Mesendoderm (in vitro differentiated cells): ENCODE data around the gene PJA1.

ENCODE experiments used
- DNase-seq: peaks from one replicate; pipeline ENCODE4 v3.0.0; 2013
- H2AK5ac ChIP-seq: 2 replicates; pipeline ENCODE4 v1.6.1; 2013; ENCODE audit warnings: low read length, inconsistent platforms
- H2BK120ac ChIP-seq: 2 replicates; pipeline ENCODE4 v1.6.1; 2013; ENCODE audit warnings: low read depth, mild to moderate bottlenecking, low read length, moderate library complexity, mixed read lengths
- H2BK15ac ChIP-seq: replicated peaks from 2 replicates; pipeline ENCODE4 v1.6.1; 2013; ENCODE audit warnings: low read depth, mild to moderate bottlenecking, moderate library complexity
- H2BK5ac ChIP-seq: 2 replicates; pipeline ENCODE4 v1.6.1; 2013; ENCODE audit warnings: low read length, inconsistent platforms
- H3K18ac ChIP-seq: 2 replicates; pipeline ENCODE4 v1.6.1; 2013; ENCODE audit warnings: mild to moderate bottlenecking, low read length, mixed read lengths
- H3K23ac ChIP-seq: one replicate; pipeline ENCODE4 v1.6.1; 2013; ENCODE audit warnings: low read length
- H3K27ac ChIP-seq: 2 replicates; pipeline ENCODE4 v1.5.1; 2013; ENCODE audit warnings: low read depth, mild to moderate bottlenecking, inconsistent platforms, low read length, moderate library complexity
- H3K27me3 ChIP-seq: 2 replicates; pipeline ENCODE4 v1.6.1; 2013; ENCODE audit warnings: low read length, control low read depth, mild to moderate bottlenecking, inconsistent platforms; ENCODE audit not compliant: insufficient read depth, poor library complexity
- H3K36me3 ChIP-seq: 2 replicates; pipeline ENCODE4 v1.6.1; 2013; ENCODE audit warnings: low read length, inconsistent platforms; ENCODE audit not compliant: control insufficient read depth, insufficient read depth
- H3K4ac ChIP-seq: one replicate; pipeline ENCODE4 v1.6.1; 2013; ENCODE audit warnings: low read depth, mild to moderate bottlenecking, low read length, moderate library complexity
- H3K4me1 ChIP-seq: 2 replicates; pipeline ENCODE4 v1.6.1; 2013; ENCODE audit warnings: low read depth, low read length, inconsistent platforms; ENCODE audit not compliant: control insufficient read depth
- H3K4me2 ChIP-seq: 2 replicates; pipeline ENCODE4 v1.6.1; 2013; ENCODE audit warnings: low read length
- H3K4me3 ChIP-seq: 2 replicates; pipeline ENCODE4 v1.5.1; 2013; ENCODE audit warnings: mild to moderate bottlenecking, low read length
- H3K56ac ChIP-seq: one replicate; pipeline ENCODE4 v1.6.1; 2013; ENCODE audit warnings: low read length
- H3K79me1 ChIP-seq: 2 replicates; pipeline ENCODE4 v1.6.1; 2013; ENCODE audit warnings: low read length, inconsistent platforms
- H3K79me2 ChIP-seq: 2 replicates; pipeline ENCODE4 v1.6.1; 2013; ENCODE audit warnings: mild to moderate bottlenecking, low read length; ENCODE audit not compliant: control insufficient read depth, insufficient read depth
- H3K9ac ChIP-seq: 2 replicates; pipeline ENCODE4 v1.6.1; 2013; ENCODE audit warnings: low read length, inconsistent platforms
- H4K5ac ChIP-seq: one replicate; pipeline ENCODE4 v1.6.1; 2013; ENCODE audit warnings: low read length
- H4K8ac ChIP-seq: one replicate; pipeline ENCODE4 v1.6.1; 2013; ENCODE audit warnings: low read depth, mild to moderate bottlenecking, control low read depth, low read length, moderate library complexity
- WGBS: extraction: QIAGEN DNeasy Blood & Tissue Kit; methylation state at CpG from one replicate; pipeline ENCODE4 v1.1.7; 2013; ENCODE audit warnings: low lambda C conversion rate, missing lambda C conversion rate; ENCODE audit not compliant: insufficient coverage; ENCODE audit errors: extremely low coverage; 5-methylcytosine and 5-hydroxymethylcytosine counted together

Gene PJA1

DNA sequence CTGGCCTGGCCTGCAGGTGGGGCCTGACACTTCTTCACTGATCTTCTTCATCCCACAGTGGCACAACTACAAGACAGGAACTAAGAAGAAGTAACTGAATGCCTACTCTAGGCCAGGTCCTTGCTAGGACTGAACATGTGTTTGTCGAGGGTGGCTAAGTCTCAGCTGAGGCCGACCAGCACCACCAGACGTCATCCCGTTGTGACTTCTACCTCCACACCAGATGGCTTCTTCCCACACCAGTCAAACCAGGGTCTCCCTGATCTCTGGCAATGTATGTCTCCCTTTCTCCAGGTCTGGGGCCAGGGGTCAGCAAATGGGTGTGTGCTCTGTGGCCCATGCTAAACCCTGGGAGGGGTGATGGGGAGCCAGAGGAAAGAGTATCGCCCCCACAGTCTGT, 40.2 kb downstream of the PJA1 start:
- Histone ChIP-seq H3K79me1 (no peaks in the 10 kb centered on the region), H3K4ac (no peak overlapping the region), H3K18ac (no peak overlapping the region), H2BK5ac (no peak overlapping the region), H4K8ac (no peak overlapping the region), H4K5ac (no peak overlapping the region), H3K27me3 (no peaks in the 10 kb centered on the region), H2BK120ac (no peak overlapping the region), H3K9ac (no peak overlapping the region), H3K4me1 (no peaks in the 10 kb centered on the region), H2AK5ac (no peak overlapping the region), H2BK15ac (no peak overlapping the region), H3K4me2 (no peak overlapping the region), H3K79me2 (no peaks in the 10 kb centered on the region), H3K4me3 (no peak overlapping the region), H3K27ac (no peak overlapping the region), H3K23ac (no peak overlapping the region), H3K36me3 (no peaks in the 10 kb centered on the region), H3K56ac (no peak overlapping the region)
- no CpG with 5 or more reads among the region's 5 CpGs for WGBS
- DNase-seq, result no peak

DNA sequence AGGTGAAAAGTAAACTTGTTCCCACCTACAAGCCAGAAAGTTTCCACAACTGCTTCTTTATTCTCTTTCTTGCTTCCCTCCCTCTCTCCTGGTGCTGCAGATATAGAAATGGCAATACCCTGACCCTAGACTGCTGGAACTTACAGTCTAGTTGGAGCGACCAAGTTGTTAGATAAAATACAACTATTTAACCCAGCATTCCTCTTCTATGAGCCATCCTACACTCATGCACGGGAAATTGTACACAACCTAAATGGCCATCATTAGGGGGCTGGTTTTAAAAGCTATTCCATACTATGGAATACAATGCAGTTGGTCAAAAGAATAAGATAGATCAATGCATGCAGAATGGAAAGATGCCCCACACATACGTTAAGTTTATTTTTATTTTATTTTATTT, 41.1 kb downstream of the PJA1 start:
- Histone ChIP-seq H3K56ac (no peak overlapping the region), H4K8ac (no peak overlapping the region)

DNA sequence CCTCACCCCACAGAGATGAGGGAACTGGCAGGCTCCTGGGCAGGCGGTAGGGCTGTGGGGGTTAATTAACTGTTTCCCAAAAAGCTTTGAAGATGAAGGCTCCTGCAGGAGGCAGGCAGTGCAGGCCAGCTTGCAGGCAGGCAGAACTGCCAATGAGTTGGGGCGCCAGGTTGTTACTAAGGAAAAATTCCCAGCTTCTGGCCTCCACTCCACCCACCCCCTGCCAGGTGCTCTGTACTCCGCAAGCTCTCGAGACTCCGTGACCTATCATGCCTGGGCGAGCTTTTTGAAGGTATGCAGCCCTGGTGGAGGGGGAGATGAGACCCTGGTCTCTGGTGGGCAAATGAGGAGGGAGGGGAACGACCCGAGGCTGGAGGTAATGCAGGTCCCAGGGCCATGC, 41.8 kb downstream of the PJA1 start:
- H2BK5ac ChIP-seq, result no peak overlapping the region

More for the DNA sequence above, 41.1 kb downstream of the PJA1 start:
- Histone ChIP-seq H3K4me1 (no peaks in the 10 kb centered on the region), H3K9ac (no peak overlapping the region), H3K4me3 (no peak overlapping the region), H3K27me3 (no peaks in the 10 kb centered on the region), H3K79me2 (no peaks in the 10 kb centered on the region), H2BK5ac (no peak overlapping the region), H3K4me2 (no peak overlapping the region), H3K36me3 (no peaks in the 10 kb centered on the region), H3K23ac (no peak overlapping the region), H3K79me1 (no peaks in the 10 kb centered on the region), H4K5ac (no peak overlapping the region), H2BK120ac (no peak overlapping the region), H2BK15ac (no peak overlapping the region), H2AK5ac (no peak overlapping the region), H3K4ac (no peak overlapping the region), H3K27ac (no peak overlapping the region), H3K18ac (no peak overlapping the region)
- no CpG with 5 or more reads among the region's 3 CpGs for WGBS
- no peak for DNase-seq

DNA sequence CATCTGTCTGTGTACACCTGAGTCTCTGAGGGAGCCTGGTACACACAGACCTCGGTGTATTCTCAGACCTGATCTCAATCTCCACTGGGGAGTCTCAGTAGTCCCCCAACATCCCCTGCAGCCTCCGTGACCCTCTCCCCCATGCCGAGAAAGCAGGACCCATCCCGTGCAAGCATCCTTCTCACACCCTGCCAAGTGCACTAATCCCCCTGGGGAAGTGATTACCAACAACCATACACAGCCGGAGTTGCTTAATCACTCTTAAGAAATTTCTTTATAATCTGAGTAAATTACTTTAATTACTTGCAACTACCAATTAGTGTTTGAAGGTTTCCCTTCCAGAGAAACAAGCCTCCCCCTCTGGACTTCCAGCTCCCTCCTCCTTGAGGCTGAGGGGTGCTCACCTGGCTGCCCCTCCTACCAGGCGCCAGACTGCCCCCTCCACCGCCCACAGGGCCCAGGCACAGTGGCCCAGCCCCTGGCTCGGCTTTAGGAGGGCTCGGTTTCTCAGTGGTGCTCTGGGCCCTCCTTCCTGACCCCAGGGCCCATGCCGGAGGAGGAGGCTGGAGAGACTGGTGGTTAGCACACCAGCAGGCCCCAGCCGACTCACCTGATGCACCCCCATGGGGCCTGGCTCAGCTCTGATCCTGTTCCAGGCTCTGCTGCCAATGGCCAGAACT, 43.8 kb downstream of the PJA1 start:
- Histone ChIP-seq H4K5ac (no peak overlapping the region), H3K79me1 (no peaks in the 10 kb centered on the region), H3K4me1 (no peaks in the 10 kb centered on the region), H3K36me3 (no peaks in the 10 kb centered on the region), H4K8ac (no peak overlapping the region), H2BK5ac (no peak overlapping the region), H3K23ac (no peak overlapping the region), H2AK5ac (no peak overlapping the region), H3K4me3 (no peak overlapping the region), H3K4ac (no peak overlapping the region), H3K9ac (no peak overlapping the region), H3K27ac (no peak overlapping the region), H3K18ac (no peak overlapping the region), H3K4me2 (no peak overlapping the region), H2BK15ac (no peak overlapping the region), H3K27me3 (no peaks in the 10 kb centered on the region), H3K79me2 (no peaks in the 10 kb centered on the region), H3K56ac (no peak overlapping the region), H2BK120ac (no peak overlapping the region)
- no CpG with 5 or more reads among the region's 11 CpGs for WGBS
- no peak for DNase-seq

More for the DNA sequence above, 41.8 kb downstream of the PJA1 start:
- H4K5ac ChIP-seq, result no peak overlapping the region
- no peak overlapping the region for H3K4me2 ChIP-seq
- DNase-seq, result no peak
- H3K4me1 ChIP-seq, result no peaks in the 10 kb centered on the region
- no peak overlapping the region for H2AK5ac ChIP-seq
- H3K36me3 ChIP-seq, result no peaks in the 10 kb centered on the region
- no peaks in the 10 kb centered on the region for H3K79me1 ChIP-seq
- H3K27me3 ChIP-seq, result no peaks in the 10 kb centered on the region
- H3K4ac ChIP-seq, result no peak overlapping the region
- no CpG with 5 or more reads among the region's 8 CpGs for WGBS
- H3K23ac ChIP-seq, result no peak overlapping the region
- no peak overlapping the region for H4K8ac ChIP-seq
- H3K56ac ChIP-seq, result peak overlapping the region; percentile 15
- no peak overlapping the region for H3K27ac ChIP-seq
- H3K9ac ChIP-seq, result no peak overlapping the region
- no peak overlapping the region for H3K18ac ChIP-seq
- no peaks in the 10 kb centered on the region for H3K79me2 ChIP-seq
- no peak overlapping the region for H3K4me3 ChIP-seq
- no peak overlapping the region for H2BK15ac ChIP-seq
- no peak overlapping the region for H2BK120ac ChIP-seq

DNA sequence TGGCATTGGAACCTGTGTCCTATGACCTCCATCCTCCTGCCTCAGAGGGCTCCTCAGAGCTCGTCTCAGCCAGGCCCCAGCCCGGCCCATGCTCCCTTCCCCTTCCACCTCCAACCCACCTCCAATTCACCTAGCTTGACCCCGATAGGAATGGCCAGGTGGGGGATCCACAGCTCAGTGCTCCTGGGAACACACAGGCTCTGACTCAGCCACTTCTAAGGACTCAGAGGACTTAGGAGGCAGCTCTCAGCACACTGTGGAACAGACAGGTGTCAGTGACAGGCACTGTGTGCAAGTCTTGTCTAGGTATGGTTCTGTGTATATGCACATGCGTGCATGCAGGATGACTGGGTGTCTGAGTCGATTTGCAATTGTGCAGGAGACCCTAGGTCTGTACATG, 44.8 kb downstream of the PJA1 start:
- H2BK15ac ChIP-seq, result no peak overlapping the region
- H3K27ac ChIP-seq, result no peak overlapping the region
- no peak overlapping the region for H4K5ac ChIP-seq
- H2BK120ac ChIP-seq, result no peak overlapping the region
- no peaks in the 10 kb centered on the region for H3K36me3 ChIP-seq
- no peak overlapping the region for H2BK5ac ChIP-seq
- no peaks in the 10 kb centered on the region for H3K4me1 ChIP-seq
- no CpG with 5 or more reads among the region's 5 CpGs for WGBS
- no peak overlapping the region for H3K56ac ChIP-seq
- H3K18ac ChIP-seq, result no peak overlapping the region
- H3K79me1 ChIP-seq, result no peaks in the 10 kb centered on the region
- H3K27me3 ChIP-seq, result no peaks in the 10 kb centered on the region
- H3K9ac ChIP-seq, result no peak overlapping the region
- no peak overlapping the region for H4K8ac ChIP-seq
- no peak overlapping the region for H3K4me3 ChIP-seq
- no peak overlapping the region for H2AK5ac ChIP-seq
- DNase-seq, result no peak
- no peak overlapping the region for H3K4me2 ChIP-seq
- H3K23ac ChIP-seq, result no peak overlapping the region
- H3K4ac ChIP-seq, result no peak overlapping the region
- H3K79me2 ChIP-seq, result no peaks in the 10 kb centered on the region

DNA sequence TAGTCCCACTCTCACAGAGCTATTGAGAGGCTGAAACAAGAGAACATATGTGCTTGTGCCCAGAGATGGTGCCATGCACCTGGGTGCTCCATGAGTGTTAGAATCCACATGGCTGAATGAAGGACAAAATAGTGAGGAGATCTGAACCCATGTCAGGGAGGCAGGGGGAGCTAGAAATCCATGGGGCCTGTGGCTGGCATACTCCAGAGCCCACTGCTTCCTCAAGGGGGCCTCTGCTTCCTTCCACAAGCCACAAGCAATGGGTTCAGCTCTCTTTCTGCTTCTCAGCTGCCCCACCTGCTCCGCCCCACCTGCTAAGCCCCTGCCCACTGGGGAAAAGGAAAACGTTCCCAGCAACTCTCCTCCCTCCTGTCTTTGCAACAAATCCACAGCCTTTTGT, 46.1 kb downstream of the PJA1 start:
- Histone ChIP-seq H4K8ac (no peak overlapping the region), H3K79me1 (no peaks in the 10 kb centered on the region), H2AK5ac (no peak overlapping the region), H2BK120ac (no peak overlapping the region), H3K4me3 (no peak overlapping the region), H3K56ac (no peak overlapping the region), H3K27me3 (no peaks in the 10 kb centered on the region), H4K5ac (no peak overlapping the region), H3K4me1 (no peaks in the 10 kb centered on the region), H3K27ac (no peak overlapping the region), H3K79me2 (no peaks in the 10 kb centered on the region), H2BK5ac (no peak overlapping the region), H3K18ac (no peak overlapping the region), H2BK15ac (no peak overlapping the region), H3K9ac (no peak overlapping the region), H3K4ac (no peak overlapping the region), H3K4me2 (no peak overlapping the region), H3K36me3 (no peaks in the 10 kb centered on the region), H3K23ac (no peak overlapping the region)
- WGBS, result no CpG with 5 or more reads among the region's 2 CpGs
- DNase-seq, result peak; percentile 46
